NCI-H1092 (cell line): ENCODE results near the gene CD22.

Source experiments
- DNase-seq: peaks from one replicate; lab custom pipeline; 2025; lab: John Stamatoyannopoulos, UW

The CD22 gene

DNA sequence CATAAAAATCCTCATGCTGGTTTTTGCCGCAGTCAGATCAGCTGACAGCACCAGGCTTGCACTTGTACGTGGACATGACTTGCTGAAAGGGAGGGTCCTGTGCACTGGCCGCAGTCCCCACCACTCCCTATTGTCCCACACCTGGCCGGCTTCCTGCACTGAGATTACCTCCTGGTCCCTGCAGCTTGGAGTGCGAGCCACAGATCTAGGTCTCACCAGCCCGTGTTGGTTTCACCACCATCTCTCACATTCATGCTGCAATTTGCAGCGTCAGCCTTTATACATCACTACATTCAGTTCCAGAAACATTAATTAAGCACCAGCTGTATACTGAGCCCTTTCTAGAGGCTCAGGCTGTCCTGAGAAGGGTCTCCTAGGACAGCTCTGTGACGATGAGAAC lies 15.0 kb upstream of the CD22 start:
- no peak for DNase-seq

DNA sequence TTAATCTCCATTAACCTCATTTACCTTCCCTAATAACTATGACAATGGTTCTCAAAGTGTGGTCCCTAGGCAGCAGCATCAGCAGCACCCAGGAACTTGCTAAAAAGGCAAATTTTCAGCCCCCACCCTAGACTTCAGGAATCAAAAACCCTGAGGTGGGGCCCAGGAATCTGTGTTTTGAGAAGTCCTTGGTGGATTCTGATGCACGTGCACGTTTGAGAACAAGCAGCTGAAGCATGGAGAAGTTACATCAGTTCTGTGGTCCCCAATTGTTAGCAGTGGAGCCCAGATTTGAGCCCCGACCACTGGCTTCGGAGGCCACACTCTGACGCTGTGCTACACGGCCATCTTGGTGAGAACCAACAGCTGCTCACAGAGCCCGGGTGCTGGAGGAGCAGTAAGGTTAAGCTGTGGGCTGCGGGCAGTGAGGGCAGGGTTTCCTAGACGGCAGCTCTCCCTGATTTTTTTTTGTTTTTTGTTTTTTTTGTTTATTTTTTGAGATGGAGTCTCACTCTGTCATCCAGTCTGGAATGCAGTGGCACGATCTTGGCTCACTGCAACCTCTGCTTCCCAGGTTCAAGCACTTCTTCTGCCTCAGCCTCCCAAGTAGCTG lies 14.0 kb upstream of the CD22 start:
- DNase-seq = no peak

- no peak for DNase-seq
Measured at GRCh38 chr19:35315883-35316282, 13.1 kb upstream of the CD22 start.

DNA sequence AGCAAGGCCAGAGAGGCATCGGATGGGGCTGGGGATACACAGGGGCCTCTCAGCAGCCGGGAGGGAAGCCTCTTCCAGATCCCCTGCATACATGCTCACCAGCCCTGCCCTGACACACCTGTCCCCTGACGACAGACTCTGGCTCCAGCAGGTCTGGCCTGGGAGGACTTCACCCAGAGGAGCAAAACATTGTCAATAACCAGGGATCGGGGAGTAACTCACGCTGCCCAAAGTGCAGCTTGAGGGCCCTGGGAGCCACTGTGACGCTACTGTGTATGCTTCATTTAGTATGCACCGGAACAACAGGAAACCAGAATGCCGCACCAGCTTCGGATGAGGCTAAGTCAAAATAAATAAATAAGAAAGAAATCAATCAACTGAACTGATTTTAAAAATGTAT lies 12.4 kb upstream of the CD22 start:
- DNase-seq = no peak

DNA sequence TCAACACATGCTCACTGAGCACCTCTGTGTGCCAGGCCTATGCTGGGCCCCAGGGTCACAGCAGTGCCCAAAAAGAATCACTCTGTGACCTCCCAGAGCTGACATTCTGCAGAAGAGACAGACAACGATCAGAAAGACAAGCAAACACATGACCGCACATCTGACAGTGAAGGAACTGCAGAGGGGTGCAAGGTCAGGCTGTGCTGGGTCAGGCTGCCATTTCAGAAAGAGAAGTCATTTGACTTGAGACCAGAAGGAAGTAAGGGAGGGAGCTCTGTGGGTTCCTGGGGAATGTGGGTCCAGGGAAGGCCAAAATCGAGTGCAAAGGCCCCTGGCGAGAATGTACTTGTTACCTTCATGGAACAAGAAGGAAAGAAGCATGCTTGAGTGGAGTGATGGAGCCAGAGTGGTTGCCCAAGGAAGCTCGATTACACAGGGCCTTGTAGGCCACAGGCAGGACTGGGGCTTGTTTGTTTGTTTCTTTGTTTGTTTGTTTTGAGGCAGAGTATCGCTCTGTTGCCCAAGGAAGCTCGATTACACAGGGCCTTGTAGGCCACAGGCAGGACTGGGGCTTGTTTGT lies 11.4 kb upstream of the CD22 start:
- no peak for DNase-seq

- no peak for DNase-seq
Measured at GRCh38 chr19:35318679-35319448, 10.1 kb upstream of the CD22 start.

DNA sequence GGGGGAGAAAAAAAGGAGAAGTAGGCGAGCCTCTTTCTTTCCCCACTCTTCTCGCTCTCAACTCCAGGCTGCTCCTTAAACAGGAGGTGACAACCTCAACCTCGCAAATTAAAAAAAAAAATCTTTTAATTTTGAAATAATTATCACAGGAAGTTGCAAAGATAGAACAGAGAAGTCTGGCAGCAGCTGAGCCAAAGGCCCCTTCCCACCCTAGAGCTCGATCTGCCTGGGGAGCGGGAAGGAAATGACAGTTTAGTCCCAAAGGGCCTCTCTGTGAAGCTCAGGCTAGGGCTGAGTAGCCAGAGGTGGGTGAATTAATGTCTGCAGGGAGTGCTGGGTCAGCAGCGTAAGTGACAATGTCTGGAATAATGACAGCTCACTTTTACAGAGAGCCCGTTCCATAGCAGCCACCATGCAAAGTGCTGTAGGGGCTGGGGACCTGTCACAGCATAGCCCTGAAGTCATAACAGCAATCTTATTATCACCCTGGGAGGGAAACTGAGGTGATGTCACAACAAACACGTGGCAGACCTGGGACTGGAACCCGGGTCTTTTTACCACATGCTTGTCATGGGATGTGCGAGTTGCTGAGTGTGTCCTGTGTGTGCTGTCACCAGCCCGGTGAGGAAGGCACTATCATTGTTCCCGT lies 8.8 kb upstream of the CD22 start:
- no peak for DNase-seq

- DNase-seq = no peak
Measured at GRCh38 chr19:35321291-35321690, 7.7 kb upstream of the CD22 start.

GRCh38 chr19:35322014-35322413 lies 7.0 kb upstream of the CD22 start:
- no peak for DNase-seq

DNA sequence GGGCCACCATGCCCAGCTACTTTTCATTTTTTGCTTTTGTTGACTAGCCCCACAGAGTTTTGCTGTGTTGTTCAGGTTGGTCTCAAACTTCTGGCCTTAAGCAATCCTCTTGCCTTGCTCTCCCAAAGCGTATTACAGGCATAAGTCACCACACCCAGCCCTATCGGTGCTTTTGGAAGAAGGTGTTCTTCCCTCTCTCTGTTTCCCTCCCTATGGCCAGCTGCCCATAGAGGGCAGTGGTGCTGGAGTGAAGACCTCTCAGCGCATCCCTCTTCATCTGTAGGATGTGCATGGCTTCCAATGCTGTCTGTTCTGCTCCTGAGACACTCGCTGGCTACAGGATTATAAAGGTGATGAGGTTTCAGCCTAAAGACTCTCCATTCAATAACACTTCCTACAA lies 1.3 kb upstream of the CD22 start:
- DNase-seq = no peak

DNA sequence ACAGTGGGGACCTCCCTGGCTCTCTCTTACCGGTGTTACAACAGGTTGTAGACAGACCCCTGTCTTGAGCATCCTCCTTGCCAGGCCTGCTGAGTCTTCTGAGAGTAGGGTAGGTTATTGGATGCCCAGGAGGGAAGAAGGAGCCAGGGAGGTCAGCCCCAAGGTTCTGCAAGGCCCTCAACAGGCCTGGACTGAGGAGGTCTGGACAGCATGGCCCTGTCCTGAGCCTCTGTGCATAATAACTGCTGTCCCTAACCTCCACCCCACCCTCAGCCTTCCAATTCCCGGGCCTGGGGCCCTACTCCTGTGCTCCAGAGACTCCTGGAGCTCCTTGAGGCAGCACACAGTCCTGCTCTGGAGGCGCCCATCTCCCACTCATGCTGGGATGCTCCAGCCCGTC lies 336 bp downstream of the CD22 start:
- DNase-seq = no peak

- no peak for DNase-seq
Measured at GRCh38 chr19:35330475-35330874, 1.5 kb downstream of the CD22 start.

DNA sequence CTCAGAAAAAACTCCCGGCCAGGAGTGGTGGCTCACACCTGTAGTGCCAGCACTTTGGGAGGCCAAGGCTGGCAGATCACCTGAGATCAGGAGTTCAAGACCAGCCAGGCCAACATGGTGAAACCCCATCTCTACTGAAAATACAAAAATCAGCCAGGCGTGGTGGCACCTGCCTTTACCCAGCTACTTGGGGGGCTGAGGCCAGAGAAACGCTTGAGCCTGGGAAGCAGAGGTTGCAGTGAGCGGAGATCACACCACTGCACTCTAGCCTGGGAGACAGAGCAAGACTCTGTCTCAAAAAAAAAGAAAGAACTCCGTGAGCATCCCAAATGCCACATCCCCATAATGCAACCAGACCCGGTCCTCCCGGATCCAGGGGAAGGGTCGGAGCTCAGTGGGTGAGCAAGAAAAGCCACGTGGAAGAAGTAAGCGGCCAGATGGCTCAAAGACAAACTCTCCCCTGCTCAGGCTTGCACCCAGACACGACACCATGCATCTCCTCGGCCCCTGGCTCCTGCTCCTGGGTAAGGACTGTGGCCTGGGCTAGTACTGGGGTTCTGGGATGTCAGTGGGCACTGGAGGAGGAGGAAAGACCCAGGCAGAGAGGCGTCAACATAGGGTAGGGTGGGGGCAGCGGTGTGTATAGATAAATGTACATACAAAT lies 2.7 kb downstream of the CD22 start:
- no peak for DNase-seq

DNA sequence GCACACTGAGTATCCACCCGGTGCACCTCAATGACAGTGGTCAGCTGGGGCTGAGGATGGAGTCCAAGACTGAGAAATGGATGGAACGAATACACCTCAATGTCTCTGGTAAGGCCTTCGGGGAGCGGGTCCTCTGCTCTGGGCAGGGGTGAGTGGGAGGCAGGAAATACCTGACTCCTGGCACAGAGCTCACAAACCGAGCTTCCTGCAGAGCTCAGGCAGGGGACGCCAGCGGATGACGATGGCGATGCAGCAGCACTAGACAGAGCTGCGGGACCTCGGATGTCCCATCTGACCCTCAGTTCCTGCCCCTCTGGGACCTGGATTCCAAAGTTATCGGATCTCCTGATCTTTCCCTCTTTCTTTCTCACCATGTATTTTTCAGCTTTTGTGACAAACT lies 3.8 kb downstream of the CD22 start:
- no peak for DNase-seq

DNA sequence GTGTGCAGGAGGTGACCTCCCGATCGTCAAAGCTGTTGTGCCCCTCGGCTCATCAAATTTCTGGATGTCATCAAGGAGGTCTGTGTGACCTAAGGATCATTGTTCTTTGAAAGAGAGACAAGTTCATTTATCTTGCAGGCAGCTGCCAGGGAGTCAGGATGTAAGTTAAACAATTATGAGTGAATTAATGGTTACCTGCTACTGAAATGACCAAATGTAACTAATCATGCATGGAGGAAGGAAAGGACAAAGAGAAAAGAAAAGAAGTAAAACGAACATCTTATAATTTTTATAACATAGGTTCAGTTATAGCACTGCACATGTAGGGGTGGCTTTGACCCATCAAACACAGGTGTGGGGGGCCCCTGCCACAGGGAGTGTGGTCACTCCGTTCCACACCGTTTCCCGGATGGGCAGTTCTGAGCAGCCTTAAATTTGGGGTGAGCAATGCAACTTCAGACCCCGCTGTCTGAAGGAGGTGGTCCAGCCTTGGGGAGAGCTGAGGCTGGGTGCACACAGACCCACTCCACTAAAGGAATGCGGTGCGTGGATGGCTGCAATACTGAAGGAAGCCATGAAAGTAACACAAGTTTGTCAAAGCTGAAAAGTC lies 5.3 kb downstream of the CD22 start:
- DNase-seq = no peak

GRCh38 chr19:35336166-35336955 lies 7.4 kb downstream of the CD22 start:
- DNase-seq = no peak

DNA sequence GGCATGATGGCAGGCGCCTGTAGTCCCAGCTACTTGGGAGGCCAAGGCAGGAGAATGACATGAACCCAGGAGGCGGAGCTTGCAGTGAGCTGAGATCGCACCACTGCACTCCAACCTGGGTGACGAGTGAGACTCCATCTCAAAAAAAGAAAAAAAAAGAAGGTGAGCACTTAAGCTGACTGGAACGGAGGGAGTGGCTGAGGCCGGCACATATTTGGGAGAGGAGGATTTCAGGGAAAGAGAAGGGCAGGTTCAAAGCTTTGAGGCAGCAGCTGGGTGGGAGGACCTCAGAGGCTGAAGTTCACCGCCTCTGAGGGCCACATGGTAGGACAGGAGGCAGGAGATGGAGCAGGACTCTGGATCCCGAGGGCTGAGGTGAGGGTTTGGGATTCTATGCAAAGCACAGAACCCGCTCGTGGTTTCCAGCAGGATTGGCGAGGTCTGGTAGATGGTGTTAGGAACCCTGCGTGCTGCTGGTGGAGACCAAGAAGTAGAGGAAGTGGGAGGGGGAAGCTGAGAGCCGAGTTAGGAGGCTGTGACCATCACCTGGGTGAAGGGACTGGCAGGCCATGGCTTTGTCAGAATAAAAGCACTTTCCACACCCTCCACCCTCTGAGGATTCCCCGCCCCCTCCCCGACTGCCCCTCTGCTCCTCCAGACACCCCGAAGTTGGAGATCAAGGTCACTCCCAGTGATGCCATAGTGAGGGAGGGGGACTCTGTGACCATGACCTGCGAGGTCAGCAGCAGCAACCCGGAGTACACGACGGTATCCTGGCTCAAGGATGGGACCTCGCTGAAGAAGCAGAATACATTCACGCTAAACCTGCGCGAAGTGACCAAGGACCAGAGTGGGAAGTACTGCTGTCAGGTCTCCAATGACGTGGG lies 8.4 kb downstream of the CD22 start:
- no peak for DNase-seq

DNA sequence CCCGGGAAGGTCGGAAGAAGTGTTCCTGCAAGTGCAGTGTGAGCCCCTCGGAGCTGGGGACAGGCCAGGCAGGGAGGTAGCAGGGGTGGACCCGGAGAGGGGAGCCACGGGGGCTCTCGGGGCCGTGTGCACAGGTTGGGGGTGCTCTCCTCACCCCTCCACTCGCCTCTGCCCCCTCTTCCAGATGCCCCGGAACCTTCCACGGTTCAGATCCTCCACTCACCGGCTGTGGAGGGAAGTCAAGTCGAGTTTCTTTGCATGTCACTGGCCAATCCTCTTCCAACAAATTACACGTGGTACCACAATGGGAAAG lies 9.0 kb downstream of the CD22 start:
- DNase-seq = no peak

- no peak for DNase-seq
Measured at GRCh38 chr19:35340431-35340830, 11.4 kb downstream of the CD22 start.

GRCh38 chr19:35341006-35341405 lies 12.0 kb downstream of the CD22 start:
- no peak for DNase-seq
